HL-60 (cell line): Measurements from ENCODE around the gene PHETA1.

Experiments
- GABPA ChIP-seq: IDR thresholded peaks from 2 replicates; pipeline ENCODE4 v1.6.1; 2012; ENCODE audit warnings: low read depth
- POLR2AphosphoS5 ChIP-seq: IDR thresholded peaks from 2 replicates; pipeline ENCODE4 v1.6.1; 2012; ENCODE audit warnings: low read depth
- SPI1 ChIP-seq: IDR thresholded peaks from 2 replicates; pipeline ENCODE4 v1.6.1; 2012; ENCODE audit warnings: low read depth, mild to moderate bottlenecking, borderline replicate concordance
- TF ChIP-seq, protein P1 (sequence below): IDR thresholded peaks from one replicate; pipeline ENCODE4 v1.5.1; 2011; ENCODE audit warnings: low read length, control low read depth, inconsistent platforms; ENCODE audit not compliant: insufficient read depth
- TF ChIP-seq, protein P2 (sequence below): IDR thresholded peaks from 2 replicates; pipeline ENCODE4 v1.6.1; 2012; ENCODE audit warnings: low read depth; ENCODE audit not compliant: insufficient replicate concordance

DNA sequence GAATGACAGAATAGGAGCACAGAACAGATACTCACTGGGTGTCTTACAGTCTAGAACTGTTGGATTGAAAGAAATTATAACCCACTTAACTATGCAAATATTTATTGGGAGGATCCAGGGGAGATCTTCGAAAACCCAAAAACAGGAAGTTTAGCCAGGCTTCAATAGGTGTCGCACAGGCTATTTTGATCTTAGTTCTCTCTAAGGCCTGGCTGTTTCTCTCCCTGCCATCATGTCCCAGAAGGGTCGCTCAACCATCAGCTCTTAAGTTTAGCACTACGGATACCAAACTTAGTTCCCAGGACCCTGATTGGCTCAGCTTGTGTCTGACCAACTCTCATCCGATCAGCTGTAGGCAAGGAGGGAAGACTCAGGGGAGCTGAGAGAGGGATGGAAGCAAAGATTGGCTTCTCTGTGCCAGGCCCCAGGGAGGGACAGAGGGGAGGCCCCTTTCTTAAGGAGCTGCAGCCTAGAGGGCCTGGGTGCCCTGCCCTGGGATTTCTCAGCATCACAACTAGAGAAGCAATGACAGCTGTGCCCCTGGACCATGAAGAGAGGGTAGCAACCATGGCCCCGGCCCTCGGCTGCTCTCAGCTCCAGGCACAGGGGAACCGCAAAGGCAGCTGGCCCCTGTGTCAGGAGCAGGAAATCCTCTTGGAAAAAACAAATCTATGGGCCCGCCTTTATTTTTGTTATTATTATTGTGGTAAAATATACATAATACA lies 13.5 kb downstream of the PHETA1 start:
- TF ChIP-seq, protein P1, sequence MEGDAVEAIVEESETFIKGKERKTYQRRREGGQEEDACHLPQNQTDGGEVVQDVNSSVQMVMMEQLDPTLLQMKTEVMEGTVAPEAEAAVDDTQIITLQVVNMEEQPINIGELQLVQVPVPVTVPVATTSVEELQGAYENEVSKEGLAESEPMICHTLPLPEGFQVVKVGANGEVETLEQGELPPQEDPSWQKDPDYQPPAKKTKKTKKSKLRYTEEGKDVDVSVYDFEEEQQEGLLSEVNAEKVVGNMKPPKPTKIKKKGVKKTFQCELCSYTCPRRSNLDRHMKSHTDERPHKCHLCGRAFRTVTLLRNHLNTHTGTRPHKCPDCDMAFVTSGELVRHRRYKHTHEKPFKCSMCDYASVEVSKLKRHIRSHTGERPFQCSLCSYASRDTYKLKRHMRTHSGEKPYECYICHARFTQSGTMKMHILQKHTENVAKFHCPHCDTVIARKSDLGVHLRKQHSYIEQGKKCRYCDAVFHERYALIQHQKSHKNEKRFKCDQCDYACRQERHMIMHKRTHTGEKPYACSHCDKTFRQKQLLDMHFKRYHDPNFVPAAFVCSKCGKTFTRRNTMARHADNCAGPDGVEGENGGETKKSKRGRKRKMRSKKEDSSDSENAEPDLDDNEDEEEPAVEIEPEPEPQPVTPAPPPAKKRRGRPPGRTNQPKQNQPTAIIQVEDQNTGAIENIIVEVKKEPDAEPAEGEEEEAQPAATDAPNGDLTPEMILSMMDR = no peak
- TF ChIP-seq, protein P2, sequence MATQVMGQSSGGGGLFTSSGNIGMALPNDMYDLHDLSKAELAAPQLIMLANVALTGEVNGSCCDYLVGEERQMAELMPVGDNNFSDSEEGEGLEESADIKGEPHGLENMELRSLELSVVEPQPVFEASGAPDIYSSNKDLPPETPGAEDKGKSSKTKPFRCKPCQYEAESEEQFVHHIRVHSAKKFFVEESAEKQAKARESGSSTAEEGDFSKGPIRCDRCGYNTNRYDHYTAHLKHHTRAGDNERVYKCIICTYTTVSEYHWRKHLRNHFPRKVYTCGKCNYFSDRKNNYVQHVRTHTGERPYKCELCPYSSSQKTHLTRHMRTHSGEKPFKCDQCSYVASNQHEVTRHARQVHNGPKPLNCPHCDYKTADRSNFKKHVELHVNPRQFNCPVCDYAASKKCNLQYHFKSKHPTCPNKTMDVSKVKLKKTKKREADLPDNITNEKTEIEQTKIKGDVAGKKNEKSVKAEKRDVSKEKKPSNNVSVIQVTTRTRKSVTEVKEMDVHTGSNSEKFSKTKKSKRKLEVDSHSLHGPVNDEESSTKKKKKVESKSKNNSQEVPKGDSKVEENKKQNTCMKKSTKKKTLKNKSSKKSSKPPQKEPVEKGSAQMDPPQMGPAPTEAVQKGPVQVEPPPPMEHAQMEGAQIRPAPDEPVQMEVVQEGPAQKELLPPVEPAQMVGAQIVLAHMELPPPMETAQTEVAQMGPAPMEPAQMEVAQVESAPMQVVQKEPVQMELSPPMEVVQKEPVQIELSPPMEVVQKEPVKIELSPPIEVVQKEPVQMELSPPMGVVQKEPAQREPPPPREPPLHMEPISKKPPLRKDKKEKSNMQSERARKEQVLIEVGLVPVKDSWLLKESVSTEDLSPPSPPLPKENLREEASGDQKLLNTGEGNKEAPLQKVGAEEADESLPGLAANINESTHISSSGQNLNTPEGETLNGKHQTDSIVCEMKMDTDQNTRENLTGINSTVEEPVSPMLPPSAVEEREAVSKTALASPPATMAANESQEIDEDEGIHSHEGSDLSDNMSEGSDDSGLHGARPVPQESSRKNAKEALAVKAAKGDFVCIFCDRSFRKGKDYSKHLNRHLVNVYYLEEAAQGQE = no peak
- TF ChIP-seq POLR2AphosphoS5 = no peak
- no peak for TF ChIP-seq GABPA
- no peak for TF ChIP-seq SPI1
